HL-60/S4 treated with phorbol 12-myristate 13-acetate at 8.2 ng/mL for 4 days and 3 days (cell line): ENCODE results near the gene STEAP4.
"Not testable (repeated sequence)": the region's sequence is repeated elsewhere in the genome, so short reads cannot be mapped to it uniquely, and the experiment has no call there.

Experiments used
- in situ Hi-C: fragments of 300-500 bp; cut with MboI; formaldehyde crosslinking; loops from 2 replicates; pipeline ENCODE4 v1.15.0; 2022; ENCODE audit warnings: low sequenced_read_pairs

The STEAP4 gene

DNA sequence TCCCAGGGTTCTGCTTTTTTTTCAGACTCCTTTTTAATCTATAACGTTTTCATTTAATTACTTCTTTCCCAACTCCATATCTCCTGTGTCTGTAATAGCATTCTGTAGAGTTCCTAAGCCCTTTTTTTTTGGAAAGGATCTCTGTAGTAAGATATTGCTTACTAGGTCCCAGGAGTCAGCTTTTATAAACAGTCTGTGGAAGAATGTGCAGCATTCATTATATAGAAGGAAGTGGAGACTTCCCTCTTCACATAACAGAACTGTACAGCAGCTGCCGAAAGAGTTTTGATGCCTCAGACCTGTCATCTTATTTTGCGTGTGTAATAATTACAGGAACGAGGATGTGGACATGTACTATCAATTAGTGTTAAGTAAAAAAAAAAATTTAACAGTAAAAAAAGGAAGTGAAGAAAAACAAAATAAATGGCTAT is 7.4 kb upstream of the STEAP4 start:
- in situ Hi-C loops = no loop called here

DNA sequence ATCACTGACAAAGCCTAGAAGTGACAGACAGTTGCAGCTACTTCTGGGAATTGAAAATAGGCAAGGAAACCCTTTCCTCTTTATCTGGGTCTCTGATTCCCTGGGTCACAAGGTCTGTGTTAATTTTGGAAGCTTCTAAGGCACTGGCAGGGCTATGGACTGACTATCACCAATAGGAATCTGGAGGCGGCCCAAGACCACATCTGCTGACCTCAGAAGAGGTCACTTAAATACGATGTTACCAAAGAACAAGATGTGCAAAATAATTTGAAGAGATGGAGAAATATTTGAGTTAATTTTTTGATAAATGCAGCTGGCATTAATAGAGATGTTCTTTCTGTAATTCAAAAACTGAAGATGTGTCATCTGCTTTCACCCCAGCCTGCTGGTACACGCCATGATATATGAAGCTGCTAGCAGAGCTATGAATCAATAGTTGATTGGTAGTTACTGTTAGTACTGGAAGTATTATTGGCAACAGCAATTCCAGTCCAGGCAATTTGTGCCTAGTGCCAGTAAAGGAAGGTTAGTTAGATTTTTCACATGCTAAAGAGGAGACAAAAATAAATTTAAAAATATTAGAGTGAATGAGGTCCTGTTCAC is 5.5 kb upstream of the STEAP4 start:
- in situ Hi-C loops = no loop called here

DNA sequence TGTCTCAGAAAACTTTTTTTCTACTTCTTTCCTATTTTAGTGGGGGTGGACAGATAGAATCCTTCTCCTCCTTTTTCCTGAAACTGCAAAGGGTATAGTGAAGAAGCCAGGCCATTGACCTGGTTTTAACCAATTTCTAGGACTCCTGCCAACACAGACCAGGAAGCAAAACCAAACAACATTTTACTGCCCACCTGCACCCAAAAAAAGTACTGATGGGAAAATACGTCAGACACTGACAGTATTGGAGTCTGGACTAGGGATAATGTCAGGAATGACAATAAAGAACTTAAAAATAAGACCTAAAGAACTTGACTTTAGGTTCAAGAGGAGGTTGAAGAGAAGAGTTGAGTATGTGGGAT is 5.0 kb upstream of the STEAP4 start:
- in situ Hi-C loops = no loop called here

DNA sequence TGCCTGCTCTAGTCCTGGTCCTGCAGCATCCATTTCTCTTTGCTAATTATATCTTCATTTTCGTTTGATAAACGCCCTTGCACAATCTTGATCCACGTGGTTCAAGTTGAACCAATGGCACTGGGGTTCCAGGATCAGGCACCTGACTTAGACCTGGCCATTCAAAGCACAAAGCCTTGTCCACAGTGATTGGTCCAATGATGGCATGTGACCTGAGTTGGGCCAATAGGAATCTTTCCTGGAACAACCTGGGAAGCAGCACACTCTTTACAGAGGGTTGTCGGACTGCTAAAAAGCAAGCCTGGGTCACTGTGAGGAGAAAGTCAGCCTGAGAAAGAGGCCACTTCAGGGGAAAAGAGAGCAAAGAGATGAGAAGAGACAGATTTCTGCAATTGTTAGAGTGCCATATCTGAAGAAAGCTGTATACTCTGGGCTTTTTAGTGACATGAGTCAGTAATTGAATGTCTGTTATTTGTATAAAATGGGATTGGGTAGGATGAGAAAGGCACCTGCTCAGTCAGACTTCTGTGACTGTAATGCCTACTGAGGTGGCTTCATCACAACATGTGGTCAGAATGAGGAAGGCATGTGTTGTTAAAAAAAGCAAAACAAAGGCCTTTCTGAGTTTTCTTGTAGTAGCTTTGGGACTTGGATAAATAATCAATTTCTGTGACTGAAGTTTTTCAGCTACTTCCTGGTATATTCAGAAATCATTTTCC is 4.4 kb upstream of the STEAP4 start:
- in situ Hi-C loops = no loop called here

DNA sequence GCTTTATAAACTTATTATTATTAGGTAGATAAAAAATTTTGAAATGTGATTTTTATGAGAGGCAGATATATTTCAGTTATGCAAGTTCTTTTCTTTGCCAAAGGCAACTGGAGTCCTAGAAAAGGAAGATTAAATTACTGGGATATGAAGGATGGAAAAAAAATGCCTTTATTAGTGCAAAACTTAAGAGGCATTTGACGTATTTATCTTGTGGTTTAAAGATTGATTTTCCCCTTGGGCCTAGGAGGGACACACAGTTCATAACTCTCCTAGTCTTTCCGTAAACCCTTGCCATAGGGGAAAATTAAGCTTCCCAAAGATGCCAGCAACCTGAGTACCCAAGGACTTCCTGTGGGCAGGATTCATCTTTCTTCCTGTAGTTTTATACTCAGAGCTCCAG is 3.1 kb upstream of the STEAP4 start:
- in situ Hi-C loops = no loop called here

DNA sequence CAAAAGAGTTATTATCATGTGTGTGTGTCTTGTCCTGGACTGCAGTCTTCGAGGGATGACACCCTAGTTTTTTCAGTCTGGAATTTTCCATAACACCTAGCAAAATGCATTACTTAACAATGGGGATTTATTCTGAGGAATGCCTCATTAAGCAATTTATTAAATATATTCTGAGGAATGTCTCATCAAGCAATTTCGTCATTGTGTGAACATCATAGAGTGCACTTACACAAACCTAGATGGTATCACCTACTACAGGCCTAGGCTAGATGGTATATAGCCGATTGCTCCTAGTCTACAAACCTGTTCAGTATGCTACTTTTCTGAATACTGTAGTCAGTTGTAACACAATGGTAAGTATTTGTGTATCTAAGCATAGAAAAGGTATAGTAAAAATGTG is 1.1 kb upstream of the STEAP4 start:
- in situ Hi-C loops = no loop called here

DNA sequence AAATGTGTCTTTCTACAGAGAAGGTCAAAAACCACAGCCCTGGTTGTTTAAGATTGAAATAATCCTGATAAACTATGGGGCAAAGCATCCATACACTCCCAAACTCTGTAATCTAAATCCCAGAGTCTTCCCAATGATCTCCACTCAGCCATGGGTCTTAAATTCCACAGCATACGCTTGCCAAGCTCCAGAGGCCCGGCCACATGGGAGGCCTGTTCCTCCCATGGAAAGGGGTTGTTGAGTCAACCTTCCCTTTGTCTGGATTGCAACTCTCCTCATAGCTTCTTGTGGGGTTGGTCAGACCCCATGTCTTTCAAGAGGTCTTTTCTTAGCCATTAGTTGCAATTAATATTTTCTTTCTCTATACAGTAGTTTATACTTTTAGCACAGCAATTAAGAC is 718 bp upstream of the STEAP4 start:
- in situ Hi-C loops = no loop called here

DNA sequence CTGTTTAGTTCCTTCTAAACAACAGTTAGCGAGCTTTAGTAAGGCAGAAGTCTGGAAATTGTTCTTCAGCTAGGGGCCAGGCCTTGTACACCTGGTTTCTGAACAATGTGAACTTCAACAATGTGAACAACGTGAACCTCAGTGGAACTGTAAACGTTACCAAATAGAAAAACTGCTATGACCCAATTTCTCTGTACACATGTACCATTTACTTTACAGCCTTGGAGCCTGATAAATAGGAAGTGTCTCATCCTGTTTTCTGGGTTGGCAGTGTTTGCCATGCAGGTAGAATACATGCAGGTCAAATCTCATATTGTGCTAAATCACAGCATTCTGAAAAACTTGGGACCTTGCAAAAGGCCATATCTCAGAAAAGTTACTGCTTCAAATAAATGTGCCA is 1.6 kb downstream of the STEAP4 start:
- in situ Hi-C loops = no loop called here

DNA sequence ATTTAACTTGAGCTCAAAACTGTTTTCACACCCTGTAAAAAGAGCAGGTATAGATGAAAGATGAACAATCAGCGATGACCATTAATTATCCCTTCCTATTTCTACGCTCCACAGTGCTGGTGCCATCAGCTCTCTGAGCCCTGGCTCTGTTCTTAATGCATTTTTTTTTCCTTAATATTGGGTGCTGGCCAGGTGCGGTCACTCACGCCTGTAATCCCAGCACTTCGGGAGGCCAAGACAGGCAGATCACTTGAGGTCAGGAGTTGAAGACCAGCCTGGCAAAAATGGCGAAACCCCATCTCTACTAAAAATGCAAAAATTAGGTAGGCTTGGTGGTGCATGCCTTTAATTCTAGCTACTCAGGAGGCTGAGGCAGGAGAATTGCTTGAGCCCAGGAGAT is 4.2 kb downstream of the STEAP4 start:
- in situ Hi-C loops = no loop called here

DNA sequence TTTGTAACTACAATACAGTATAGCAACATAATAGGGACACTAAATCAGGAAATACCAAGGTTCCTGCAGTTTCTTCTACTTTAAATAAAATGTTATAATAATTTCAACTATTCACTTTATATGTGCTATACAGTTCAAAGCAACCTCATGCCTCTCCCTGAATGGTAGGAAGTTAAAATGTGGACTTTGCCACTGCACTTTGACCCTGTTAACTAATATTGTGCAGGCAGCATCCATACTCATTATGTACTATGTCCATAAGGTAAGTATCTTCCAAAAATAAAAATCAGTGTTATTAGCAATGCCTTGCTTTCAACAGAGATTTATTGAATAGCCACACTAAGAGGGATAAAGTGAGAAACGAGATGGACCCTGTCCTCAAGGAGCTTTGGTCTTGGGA is 4.8 kb downstream of the STEAP4 start:
- in situ Hi-C loops = no loop called here

DNA sequence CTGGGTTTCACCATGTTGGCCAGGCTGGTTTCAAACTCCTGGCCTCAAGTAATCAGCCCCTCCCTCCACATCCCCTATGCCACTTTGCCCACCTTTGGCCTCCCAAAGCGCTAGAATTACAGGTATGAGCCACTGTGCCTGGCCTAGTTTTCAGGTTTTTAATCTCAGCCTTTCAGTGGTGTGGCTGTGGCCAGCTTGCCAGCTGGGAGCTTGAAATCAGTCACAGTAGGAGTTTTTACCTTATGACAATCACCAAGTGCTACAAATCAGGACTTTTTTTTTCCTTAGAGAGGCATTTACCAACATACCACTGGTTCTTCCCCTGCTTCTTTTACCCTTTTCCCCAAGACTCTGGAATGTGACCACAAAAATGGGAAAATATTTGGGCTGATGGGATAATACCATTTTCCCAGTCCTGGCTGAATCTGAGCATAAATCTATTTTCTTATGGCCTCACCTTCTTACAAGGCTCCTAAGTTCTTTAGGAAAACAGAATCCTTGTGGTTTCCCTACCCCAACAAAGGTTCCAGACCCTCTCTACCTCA is 6.2 kb downstream of the STEAP4 start:
- in situ Hi-C loops = no loop called here

DNA sequence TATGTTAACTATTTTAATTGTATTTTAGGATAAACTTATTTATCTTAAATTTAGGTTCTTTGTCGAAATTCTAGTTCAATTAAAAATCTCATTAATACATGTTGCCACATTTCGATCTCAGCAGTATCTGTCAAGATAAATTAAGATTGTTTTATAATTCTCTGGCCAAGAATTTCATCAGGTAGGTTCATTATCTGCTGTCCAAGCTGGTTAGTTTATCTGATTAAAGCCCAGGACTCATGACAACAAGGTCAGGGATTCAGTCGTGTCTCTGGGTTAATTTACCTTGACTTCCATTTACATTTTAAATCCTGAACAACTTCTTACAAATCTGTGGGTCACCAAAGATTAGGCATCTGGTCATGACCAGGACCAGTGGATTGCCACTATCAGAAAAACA is 7.6 kb downstream of the STEAP4 start:
- in situ Hi-C loops = no loop called here

DNA sequence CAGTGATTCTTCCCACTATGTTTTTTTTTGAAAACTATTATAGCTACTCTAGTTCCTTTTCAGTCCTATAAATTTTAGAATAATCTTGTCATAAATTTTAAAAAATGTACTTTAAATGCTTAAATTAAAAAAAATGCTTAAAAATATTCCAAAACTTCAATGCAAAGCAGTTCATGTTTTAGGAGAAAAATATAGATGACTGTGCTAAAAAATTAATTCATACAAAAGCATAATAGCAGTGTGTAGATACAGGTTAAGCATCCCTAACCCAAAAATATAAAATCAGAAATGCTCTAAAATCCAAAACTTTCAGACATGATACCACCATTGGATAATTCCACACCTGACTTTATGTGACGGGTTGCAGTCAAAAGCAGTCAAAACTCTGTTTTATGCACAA is 12.8 kb downstream of the STEAP4 start:
- in situ Hi-C loops = no loop called here

DNA sequence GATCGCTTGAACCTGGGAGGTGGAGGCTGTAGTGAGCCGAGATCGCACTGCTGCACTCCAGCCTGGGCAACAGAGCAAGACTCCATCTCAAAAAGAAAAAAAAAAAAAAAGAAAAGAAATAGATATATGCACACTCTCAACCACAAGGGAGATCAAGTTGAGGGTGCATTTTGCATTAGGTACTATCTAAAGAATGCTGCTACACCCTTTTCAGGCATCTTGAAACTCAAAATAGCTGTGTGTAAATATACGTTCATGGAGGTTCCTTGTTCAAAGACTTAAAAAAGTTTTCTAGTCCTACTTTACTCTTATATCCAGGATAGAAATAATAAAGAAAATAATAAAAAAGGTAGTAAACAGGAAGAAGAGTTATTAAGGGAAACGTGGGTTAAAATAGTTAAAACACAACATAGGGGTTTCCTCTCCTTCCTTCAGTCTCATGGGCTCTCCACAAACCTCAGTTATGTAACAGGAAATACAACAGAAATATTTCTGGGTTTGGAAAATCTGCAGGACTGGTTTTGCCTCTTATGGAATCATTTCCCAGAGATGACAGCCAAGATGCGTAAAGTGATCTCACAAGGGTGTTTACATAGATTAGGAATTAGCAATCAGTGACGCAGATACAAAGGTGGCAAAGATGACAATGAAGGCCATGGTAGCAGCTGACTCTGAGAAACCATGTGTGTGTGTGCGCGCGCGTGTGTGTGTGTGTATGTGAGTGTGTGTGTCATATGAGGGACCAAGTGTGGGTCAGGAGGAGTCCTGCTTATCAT is 15.1 kb downstream of the STEAP4 start:
- in situ Hi-C loops = no loop called here

DNA sequence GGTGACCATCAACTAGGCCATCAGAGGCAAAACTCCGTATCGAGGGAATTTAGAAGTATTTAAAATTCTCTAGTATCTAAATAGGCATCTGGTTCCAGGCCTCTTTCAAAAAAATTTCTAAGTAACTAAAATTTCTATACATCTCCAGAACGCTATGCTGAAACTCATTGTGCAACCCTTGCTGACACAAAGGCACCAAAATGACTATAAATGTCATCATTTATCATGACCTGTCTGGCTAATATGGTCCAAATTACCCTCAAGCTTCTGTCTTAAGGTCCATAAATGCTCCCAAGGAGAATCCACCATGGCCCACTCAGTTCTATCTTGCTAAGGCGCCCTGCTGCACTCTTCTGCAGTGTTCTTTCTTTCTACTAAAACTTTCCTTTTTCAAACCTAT is 16.2 kb downstream of the STEAP4 start:
- in situ Hi-C loops = no loop called here

DNA sequence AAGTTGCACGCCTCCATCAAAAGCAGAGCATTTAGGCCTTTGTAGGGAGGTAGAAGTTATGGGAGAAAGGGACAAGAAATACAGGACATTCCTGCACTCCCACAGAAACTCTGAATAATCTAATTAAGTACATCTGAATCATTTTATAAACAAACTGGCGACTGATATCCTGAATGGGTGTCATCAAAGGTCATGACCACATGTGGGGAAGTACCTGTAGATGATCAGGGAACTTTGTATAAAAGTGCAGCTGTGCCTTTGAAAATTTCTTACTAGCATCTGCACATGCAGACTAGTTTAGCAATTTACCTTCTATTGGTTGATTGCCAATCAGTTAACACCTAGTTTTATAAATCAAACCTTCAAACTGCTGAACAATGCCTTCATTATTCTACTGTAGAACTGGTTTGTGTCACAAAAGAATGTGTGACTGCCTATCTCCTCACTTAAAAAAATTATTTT is 17.1 kb downstream of the STEAP4 start:
- in situ Hi-C loops = no loop called here

DNA sequence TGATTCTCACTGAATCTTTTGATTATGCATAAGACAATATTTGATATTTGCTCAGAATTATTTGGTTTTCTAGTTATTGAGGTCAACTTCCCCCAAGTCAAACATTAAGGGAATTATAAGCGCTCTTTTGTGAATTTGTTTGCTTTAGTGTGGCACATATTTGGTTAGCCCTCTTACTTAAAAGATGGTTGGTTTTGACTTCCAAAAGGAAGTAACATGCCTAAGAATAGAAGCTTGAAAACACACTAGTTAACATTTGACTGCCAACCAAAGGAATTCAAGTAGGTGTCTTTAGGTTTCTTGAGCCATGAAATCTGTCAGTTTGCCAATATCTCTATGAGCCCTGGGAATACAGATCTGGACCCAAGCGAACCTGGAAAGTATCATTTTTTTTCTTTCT is 24.9 kb downstream of the STEAP4 start:
- in situ Hi-C loops = no loop called here

DNA sequence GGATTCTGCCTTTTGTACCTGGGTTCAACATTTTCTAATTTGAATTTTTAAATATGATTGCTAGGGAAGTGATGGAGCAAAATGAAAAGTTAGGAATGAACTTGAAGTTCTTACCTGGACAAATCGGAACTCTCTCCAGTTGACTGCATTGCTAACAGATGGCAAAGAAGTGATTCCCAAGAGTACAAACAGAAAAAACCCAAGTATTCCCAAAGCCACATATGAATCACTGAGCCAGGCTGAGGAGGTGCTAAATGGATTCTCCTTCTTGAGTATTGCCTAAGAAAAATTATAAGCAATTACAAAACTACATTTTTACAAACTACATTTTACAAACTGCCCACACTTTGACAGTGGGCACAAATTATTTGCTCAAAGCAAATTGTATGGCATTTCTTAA is 25.9 kb downstream of the STEAP4 start:
- in situ Hi-C loops = no loop called here

DNA sequence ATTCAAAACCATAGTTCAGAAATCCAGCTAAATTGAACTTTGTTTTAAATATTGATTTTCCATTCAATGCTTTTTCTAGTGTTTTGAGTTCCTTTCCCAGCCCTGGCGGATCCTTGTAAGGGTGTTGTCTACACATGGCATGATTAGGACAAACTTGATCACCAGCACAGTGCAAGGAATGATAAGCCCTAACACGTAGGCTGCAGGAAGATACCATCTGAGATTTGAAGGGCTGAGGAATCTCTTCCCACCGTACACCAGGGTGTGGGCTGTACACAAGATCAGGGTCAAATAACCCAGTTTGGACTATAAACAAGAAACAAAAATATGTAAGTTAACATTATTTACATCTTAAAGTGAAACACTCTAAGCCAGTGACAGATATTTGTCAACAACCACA is 27.4 kb downstream of the STEAP4 start:
- in situ Hi-C loops = no loop called here

DNA sequence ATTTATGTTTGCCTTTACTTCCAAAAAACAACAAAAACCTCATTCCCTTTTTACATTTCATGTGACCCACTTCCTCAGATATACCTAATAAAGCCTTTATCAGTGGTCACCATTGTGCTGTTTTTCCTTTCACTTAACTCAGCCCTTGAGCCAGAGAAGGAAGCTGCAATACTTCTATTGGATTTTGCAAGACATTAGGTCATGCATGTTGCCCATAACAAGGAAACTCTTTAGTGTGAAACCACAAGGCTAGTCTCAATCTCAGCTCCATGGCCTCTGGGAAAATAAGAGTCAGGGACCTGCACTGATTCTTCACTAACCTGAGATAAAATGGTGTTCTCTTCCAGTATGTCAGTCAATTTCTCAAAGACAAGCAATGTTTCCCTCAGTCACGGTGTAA is 27.8 kb downstream of the STEAP4 start:
- in situ Hi-C loops = no loop called here

DNA sequence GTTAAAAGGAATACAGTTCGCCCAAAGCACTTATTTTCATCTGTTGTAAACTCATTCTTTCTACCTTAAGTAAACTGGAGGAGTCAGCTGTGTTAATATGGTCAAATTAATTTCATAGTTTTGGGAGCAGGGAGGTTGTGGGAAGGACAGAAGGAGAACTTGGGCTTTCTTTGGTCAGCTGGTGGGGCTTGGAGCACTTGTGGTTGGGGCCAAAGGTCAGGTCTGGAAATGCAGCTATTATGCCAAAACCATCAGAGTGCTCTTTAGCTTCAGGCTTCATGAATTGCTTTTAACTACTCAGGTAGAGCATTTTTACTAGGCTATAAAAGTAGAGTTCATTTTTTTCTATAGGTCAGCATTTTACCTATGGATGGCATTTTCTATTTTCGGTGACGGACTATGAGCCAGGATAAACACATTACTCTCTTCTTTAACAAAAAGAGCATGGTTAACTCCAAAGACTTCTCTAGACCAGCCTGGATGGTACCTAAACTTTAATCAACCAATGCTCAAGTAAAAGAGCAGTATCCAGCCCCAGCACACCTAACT is 30.0 kb downstream of the STEAP4 start:
- in situ Hi-C loops = no loop called here

DNA sequence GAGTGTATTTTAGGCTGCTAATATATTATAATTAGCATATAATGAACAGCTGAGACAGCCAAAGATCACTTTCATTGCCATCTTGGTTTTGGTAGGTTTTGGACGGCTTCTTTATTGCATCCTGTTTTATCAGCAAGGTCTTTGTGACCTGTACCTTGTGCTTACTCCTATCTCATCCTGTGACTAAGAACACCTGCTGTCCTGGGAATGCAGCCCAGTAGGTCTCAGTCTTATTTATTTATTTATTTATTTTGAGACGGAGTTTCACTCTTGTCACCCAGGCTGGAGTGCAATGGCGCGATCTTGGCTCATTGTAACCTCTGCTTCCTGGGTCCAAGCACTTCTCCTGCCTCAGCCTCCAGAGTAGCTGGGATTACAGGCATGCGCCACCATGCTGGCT is 31.8 kb downstream of the STEAP4 start:
- in situ Hi-C loops = not testable (repeated sequence)
